ENCODE data around the gene WLS.

DNA sequence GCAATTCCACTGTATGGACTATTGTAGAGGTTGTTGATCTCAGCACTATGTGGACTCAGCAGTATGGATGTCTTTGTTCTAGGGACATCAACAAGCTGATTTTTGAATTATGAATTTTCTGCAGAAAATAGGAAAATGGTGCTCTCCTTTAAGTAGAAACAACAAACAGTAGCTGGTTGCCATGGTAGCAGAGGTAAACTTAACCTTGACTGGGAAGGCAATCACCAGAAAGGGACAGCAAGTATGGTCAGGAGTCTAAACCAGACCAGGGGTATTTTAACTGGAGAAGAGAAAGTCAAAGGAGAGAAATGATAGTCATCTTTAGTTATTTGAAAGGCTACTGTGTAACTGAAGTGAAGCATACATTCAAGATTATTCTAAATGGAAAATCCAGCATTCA is 22.3 kb downstream of the WLS start:
- TF ChIP-seq CTCF (IDR thresholded peaks at IDR 0.05): no peak
- no peak for TF ChIP-seq POLR2A (IDR thresholded peaks at IDR 0.05)
- TF ChIP-seq POLR2AphosphoS5 (IDR thresholded peaks at IDR 0.05): no peak
- TF ChIP-seq EP300 (IDR thresholded peaks at IDR 0.05): no peak
